SU-DHL-6 (cell line): Measurements from ENCODE around the gene ANXA11.

Experiments
- H2AFZ ChIP-seq: fragments of 200-600 bp; sonication (generic); 2 replicates; pipeline ENCODE4 v1.6.1; 2014; ENCODE audit warnings: low read depth, mild to moderate bottlenecking, moderate library complexity, mixed read lengths, antibody characterized with exemption, low read length; ENCODE audit not compliant: severe bottlenecking
- H3F3A ChIP-seq: fragments of 200-600 bp; shearing (Covaris generic); 2 replicates; pipeline ENCODE4 v1.6.0; 2016; ENCODE audit warnings: antibody characterized with exemption, mild to moderate bottlenecking; ENCODE audit not compliant: insufficient read depth
- H3K27ac ChIP-seq: fragments of 200-600 bp; sonication (generic); 2 replicates; pipeline ENCODE4 v1.5.1; 2016; ENCODE audit warnings: low read depth, mild to moderate bottlenecking, low read length, moderate library complexity, mixed read lengths
- H3K27me3 ChIP-seq: fragments of 200-600 bp; sonication (generic), shearing (Covaris generic); 2 replicates; pipeline ENCODE4 v1.6.0; 2014; ENCODE audit warnings: mild to moderate bottlenecking, low read length
- H3K36me3 ChIP-seq: fragments of 200-600 bp; sonication (generic); 2 replicates; pipeline ENCODE4 v1.6.1; 2014; ENCODE audit warnings: mild to moderate bottlenecking, low read length, mixed read lengths
- H3K4me2 ChIP-seq: fragments of 300-600, 200-600 bp; shearing (Covaris generic), sonication (generic); 2 replicates; pipeline ENCODE4 v1.6.0; 2014; ENCODE audit warnings: low read length, low read depth, mild to moderate bottlenecking; ENCODE audit not compliant: poor library complexity, severe bottlenecking
- H3K4me3 ChIP-seq: fragments of 200-600 bp; sonication (generic); 2 replicates; pipeline ENCODE4 v1.5.1; 2014; ENCODE audit warnings: antibody characterized with exemption, low read length, mild to moderate bottlenecking, mixed read lengths; ENCODE audit not compliant: insufficient read depth, poor library complexity, severe bottlenecking
- H3K79me2 ChIP-seq: fragments of 200-600 bp; sonication (generic); 2 replicates; pipeline ENCODE4 v1.6.1; 2014; ENCODE audit warnings: mild to moderate bottlenecking, low read length, moderate library complexity; ENCODE audit not compliant: insufficient read depth
- H3K9ac ChIP-seq: fragments of 200-600 bp; sonication (generic); 2 replicates; pipeline ENCODE4 v1.7.0; 2014; ENCODE audit warnings: mild to moderate bottlenecking, low read length
- H3K9me2 ChIP-seq: fragments of 200-600 bp; sonication (generic); replicated peaks from 2 replicates; pipeline ENCODE4 v1.6.1; 2014; ENCODE audit warnings: low read length; ENCODE audit not compliant: insufficient read depth
- H3K9me3 ChIP-seq: fragments of 200-600 bp; sonication (generic); 2 replicates; pipeline ENCODE4 v1.6.1; 2014; ENCODE audit warnings: low read length, mixed read lengths; ENCODE audit not compliant: insufficient read depth
- H4K20me1 ChIP-seq: fragments of 200-600 bp; sonication (generic); 2 replicates; pipeline ENCODE4 v1.6.1; 2014; ENCODE audit warnings: low read depth, mild to moderate bottlenecking, antibody characterized with exemption, low read length, moderate library complexity, mixed read lengths
- CTCF ChIP-seq: fragments of 200-600 bp; sonication (generic); IDR thresholded peaks from one replicate; pipeline ENCODE4 v1.5.1; 2017; ENCODE audit warnings: antibody characterized with exemption, mild to moderate bottlenecking, low read length, moderate library complexity; ENCODE audit not compliant: insufficient read depth, poor library complexity, severe bottlenecking
- EZH2phosphoT487 ChIP-seq: fragments of 200-600 bp; sonication (generic), shearing (Covaris generic); conservative IDR thresholded peaks from 2 replicates; pipeline ENCODE4 v1.6.1; 2018; ENCODE audit warnings: mild to moderate bottlenecking, antibody characterized with exemption, low read length, moderate library complexity, mixed read lengths

ANXA11 gene

GRCh38 chr10:80166581-80167470 lies 38.5 kb downstream of the ANXA11 start:
- Histone ChIP-seq H2AFZ (no peak overlapping the region), H3K9ac (no peak overlapping the region)

GRCh38 chr10:80165173-80165572 lies 40.2 kb downstream of the ANXA11 start:
- H2AFZ ChIP-seq = no peak overlapping the region
- no peaks in the 10 kb centered on the region for H3K9me2 ChIP-seq
- no peak overlapping the region for H3K4me2 ChIP-seq
- no peaks in the 10 kb centered on the region for H3K79me2 ChIP-seq
- no peaks in the 10 kb centered on the region for H3F3A ChIP-seq
- H3K27me3 ChIP-seq = no peaks in the 10 kb centered on the region
- no peak overlapping the region for H3K9ac ChIP-seq
- no peaks in the 10 kb centered on the region; the same call in 1 of the 2 replicates for H4K20me1 ChIP-seq
- no peak overlapping the region for H3K27ac ChIP-seq
- H3K9me3 ChIP-seq = no peaks in the 10 kb centered on the region
- no peaks in the 10 kb centered on the region for H3K36me3 ChIP-seq
- no peak overlapping the region for H3K4me3 ChIP-seq
- TF ChIP-seq CTCF (no peak), EZH2phosphoT487 (no peak)

More at GRCh38 chr10:80166581-80167470, 38.5 kb downstream of the ANXA11 start:
- no peaks in the 10 kb centered on the region for H3K36me3 ChIP-seq
- no peaks in the 10 kb centered on the region for H3K9me2 ChIP-seq
- no peaks in the 10 kb centered on the region; the same call in 1 of the 2 replicates for H4K20me1 ChIP-seq
- no peak overlapping the region for H3K4me2 ChIP-seq
- H3K9me3 ChIP-seq = no peaks in the 10 kb centered on the region
- H3K27ac ChIP-seq = no peak overlapping the region
- TF ChIP-seq CTCF (no peak), EZH2phosphoT487 (no peak)
- no peak overlapping the region for H3K4me3 ChIP-seq
- H3K79me2 ChIP-seq = no peaks in the 10 kb centered on the region
- no peaks in the 10 kb centered on the region for H3K27me3 ChIP-seq
- no peaks in the 10 kb centered on the region for H3F3A ChIP-seq

- H3K79me2 ChIP-seq = no peaks in the 10 kb centered on the region
- no peak overlapping the region for H3K27ac ChIP-seq
- H3K27me3 ChIP-seq = no peaks in the 10 kb centered on the region
- H3K9me3 ChIP-seq = no peaks in the 10 kb centered on the region
- H3K9ac ChIP-seq = no peak overlapping the region
- H3K4me2 ChIP-seq = no peak overlapping the region
- H3F3A ChIP-seq = no peaks in the 10 kb centered on the region
- H4K20me1 ChIP-seq = no peaks in the 10 kb centered on the region
- no peak overlapping the region for H3K4me3 ChIP-seq
- H3K9me2 ChIP-seq = no peaks in the 10 kb centered on the region
- no peak overlapping the region for H2AFZ ChIP-seq
- H3K36me3 ChIP-seq = no peaks in the 10 kb centered on the region
- TF ChIP-seq CTCF = no peak
- no peak for TF ChIP-seq EZH2phosphoT487
Observed at GRCh38 chr10:80164596-80164995, 40.7 kb downstream of the ANXA11 start.
